ENCODE measurements around the gene METTL1.

- TF ChIP-seq CTCF (IDR thresholded peaks at IDR 0.05; ENCODE audit: low read depth, low read length) (no peak), POLR2A (IDR thresholded peaks at IDR 0.05; ENCODE audit: extremely low read depth, insufficient read length) (no peak)
These were observed 7.8 kb downstream of the METTL1 start for GRCh38 chr12:57763881-57764661.
